Endometrium (tissue), 2 donors: ENCODE data around the gene CCDC102B.
"Not testable (repeated sequence)": the region's sequence is repeated elsewhere in the genome, so short reads cannot be mapped to it uniquely, and the experiment has no call there.

Experiments
- FAIRE-seq: peaks from 2 replicates; lab custom pipeline; 2012; peaks lifted over from hg19 to GRCh38; lab: Jason Lieb, UNC
- donor health status: control.
- donor health status: control.

The CCDC102B gene

GRCh38 chr18:68797871-68798270, at the start of gene CCDC102B:
CCDC102B (plus strand) TSS chr18:68798080; CDS start chr18:68836764, 38,684 bp downstream.
- peak; percentile 84 for FAIRE-seq

GRCh38 chr18:68757126-68757525, 40.8 kb upstream of the CCDC102B start:
- FAIRE-seq = peak; percentile 64

GRCh38 chr18:68759308-68759707, 38.6 kb upstream of the CCDC102B start:
- FAIRE-seq = no peak

- FAIRE-seq = no peak
These were observed 34.8 kb upstream of the CCDC102B start for GRCh38 chr18:68763083-68763482.

GRCh38 chr18:68764016-68764415, 33.9 kb upstream of the CCDC102B start:
- no peak for FAIRE-seq

- no peak for FAIRE-seq
These were observed 31.4 kb upstream of the CCDC102B start for GRCh38 chr18:68766433-68766832.

- no peak for FAIRE-seq
These were observed 28.4 kb upstream of the CCDC102B start for GRCh38 chr18:68769461-68769860.

- no peak for FAIRE-seq
These were observed 25.6 kb upstream of the CCDC102B start for GRCh38 chr18:68772268-68772667.

- no peak for FAIRE-seq
These were observed 19.5 kb upstream of the CCDC102B start for GRCh38 chr18:68778280-68778886.

GRCh38 chr18:68779169-68779568, 18.7 kb upstream of the CCDC102B start:
- peak; percentile 33 for FAIRE-seq

- no peak for FAIRE-seq
These were observed 16.9 kb upstream of the CCDC102B start for GRCh38 chr18:68780802-68781635.

GRCh38 chr18:68783506-68783905, 14.4 kb upstream of the CCDC102B start:
- no peak for FAIRE-seq

GRCh38 chr18:68784071-68784470, 13.8 kb upstream of the CCDC102B start:
- FAIRE-seq = no peak

- not testable (repeated sequence) for FAIRE-seq
These were observed 7.6 kb upstream of the CCDC102B start for GRCh38 chr18:68790290-68790689.

GRCh38 chr18:68791801-68792200, 6.1 kb upstream of the CCDC102B start:
- FAIRE-seq = no peak

- FAIRE-seq = no peak
These were observed 3.9 kb upstream of the CCDC102B start for GRCh38 chr18:68793951-68794350.

GRCh38 chr18:68796936-68797690, 767 bp upstream of the CCDC102B start:
- FAIRE-seq = no peak

- FAIRE-seq = no peak
These were observed 2.2 kb downstream of the CCDC102B start for GRCh38 chr18:68800075-68800474.

GRCh38 chr18:68803356-68803755, 5.5 kb downstream of the CCDC102B start:
- peak; percentile 95 for FAIRE-seq

GRCh38 chr18:68817584-68817983, 19.7 kb downstream of the CCDC102B start:
- no peak for FAIRE-seq

GRCh38 chr18:68818584-68818983, 20.7 kb downstream of the CCDC102B start:
- no peak for FAIRE-seq

GRCh38 chr18:68822926-68823325, 25.0 kb downstream of the CCDC102B start:
- no peak for FAIRE-seq

- FAIRE-seq = no peak
These were observed 28.2 kb downstream of the CCDC102B start for GRCh38 chr18:68826121-68826520.
